Heart right ventricle (tissue), 16 donors: Measurements from ENCODE around the gene NHLH1. TPM values are rescaled to one million over a fixed set of nuclear protein-coding genes. Genes with fewer than 3 reads are reported as not detected.

Experiments used
- ATAC-seq, 8 donors: fragments of 200-7000 bp; cut with Tn5 transposase; one replicate each; pipeline ENCODE4 v1.9.1; 2020; ENCODE audit warnings: mild to moderate bottlenecking in 8 of 8, moderate library complexity in 8 of 8, moderate number of reproducible peaks in 1 of 8
- DNase-seq, 2 donors: peaks; one replicate each; pipeline ENCODE4 v3.0.0-alpha.2; 2020
- H3K27ac ChIP-seq, 10 donors: fragments of 200-600 bp; sonication (generic) in 2 of 10; one replicate each; pipeline versions ENCODE4 v1.5.0 to v1.8.0; 2020 to 2022; ENCODE audit warnings: mild to moderate bottlenecking in 3 of 10
- H3K27me3 ChIP-seq, 7 donors: fragments of 200-600 bp; one replicate each; pipeline ENCODE4 v1.8.0; 2021 to 2022; ENCODE audit warnings: mild to moderate bottlenecking in 2 of 7
- H3K36me3 ChIP-seq, 9 donors: fragments of 200-600 bp; sonication (generic) in 1 of 9; one replicate each; pipeline versions ENCODE4 v1.5.0 to v1.8.0; 2020 to 2022; ENCODE audit warnings: mild to moderate bottlenecking in 2 of 9
- H3K4me1 ChIP-seq, 9 donors: fragments of 200-600 bp; sonication (generic) in 1 of 9; one replicate each; pipeline versions ENCODE4 v1.5.0 to v1.8.0; 2020 to 2022; ENCODE audit warnings: mild to moderate bottlenecking in 4 of 9
- H3K4me3 ChIP-seq, 10 donors: fragments of 200-600 bp; sonication (generic) in 2 of 10; one replicate each; pipeline versions ENCODE4 v1.5.0 to v1.8.0; 2020 to 2022; ENCODE audit warnings: mild to moderate bottlenecking in 7 of 10, moderate library complexity in 2 of 10
- H3K9me3 ChIP-seq, 11 donors: fragments of 200-600 bp in 10 of 11; sonication (generic) in 2 of 11; one replicate each; pipeline versions ENCODE4 v1.5.0 to v1.8.0; 2013 to 2022; ENCODE audit warnings: mild to moderate bottlenecking in 2 of 11, control low read depth in 1 of 11, moderate library complexity in 1 of 11
- CTCF ChIP-seq, 9 donors: fragments of 200-600 bp; sonication (generic) in 2 of 9; IDR thresholded peaks; one replicate each; pipeline versions ENCODE4 v1.5.0 to v1.8.0; 2021 to 2022; ENCODE audit warnings: antibody characterized with exemption in 9 of 9, mild to moderate bottlenecking in 5 of 9, moderate library complexity in 1 of 9
- WGBS, 2 donors: extraction: QIAGEN DNeasy Blood & Tissue Kit; methylation state at CpG; one replicate each; pipeline ENCODE4 v1.1.7; 2013; ENCODE audit warnings: inconsistent platforms in 1 of 2; 5-methylcytosine and 5-hydroxymethylcytosine counted together
- intact Hi-C, 10 donors: fragments of 100-400 bp; cut with DNase I; formaldehyde crosslinking; loops; one replicate each; pipeline versions ENCODE4 v1.11.1 to v1.14.2; 2022
- polyA plus RNA-seq, 2 donors: library from polyadenylated mRNA; stranded (reverse); fragments of 200-250 nt; gene quantifications; one replicate each; pipeline ENCODE4 v1.2.3, GENCODE V29; 2013
- total RNA-seq, 10 donors: library from RNA; stranded (reverse); fragmentation: NEBNext Ultra II Directional in 3 of 10; extraction: Animal tissue kit (Norgen Biotek cat#: 25700) in 3 of 10; gene quantifications; one replicate each; pipeline versions ENCODE4 v1.2.1 to v1.2.4, GENCODE V29; 2021 to 2023
- donor health status: Arrhythmogenic right ventricular cardiomyopathy.
- donor health status: ischemic (EF 13 %, LVEDD 7.1; RV severe dilation, severe dysfunction).
- donor health status: healthy with polysubstance abuse.
- donor health status: DM: no; HTN: yes; CAD: no.
- donor health status: DM: no; HTN: no; CAD: no.
- donor health status: ischemic (EF 25% LVEDD 6.9; RV normal size, moderate dysfunction).
- donor health status: ischemic (EF 25% LVEDD 5.7; RV mildly dilated, moderate dysfunction).
- donor health status: healthy.
- donor health status: DM: yes; HTN: yes; CAD: no.
- donor health status: Ischemic cardiomyopathy.
- donor health status: ischemic (EF 35%, LVEDD 5.7; RV mildly dilated, moderate dysfunction).
- donor health status: nonischemic (EF 11% LVEDD 7.7; RV severe dilation, severe dysfunction).
- donor health status: DM: yes; HTN: yes; CAD: no.
- donor health status: PGD.
- donor health status: ischemic (EF 29% LVEDD 5.4; RV normal size, mild dysfunction).
- donor health status: nonischemic (EF 23%, LVEDD 6.1; RV moderate dilation, normal function).

NHLH1 gene
- total and polyA plus RNA-seq, 12 donors: 0.06 to 0.12 (median 0.09) TPM; not detected in 9

- DNase-seq: no peak
- Histone ChIP-seq H3K4me1 (no peaks in the 10 kb centered on the region), H3K27ac (no peak overlapping the region), H3K36me3 (peaks cover 0 to 14% (median 0%) of the 10 kb centered on the region in 9 donors), H3K9me3 (no peaks in the 10 kb centered on the region), H3K4me3 (no peak overlapping the region), H3K27me3 (no peaks in the 10 kb centered on the region)
- WGBS, 2 donors: 58 to 78% methylated on average over 4 of the region's 4 CpGs
- peak in 6 of 9 donors; percentile 17 to 39 (median 25) for TF ChIP-seq CTCF (IDR thresholded peaks at IDR 0.05)
- ATAC-seq: peak in 4 of 8 donors; percentile 29 to 56 (median 45)
- intact Hi-C loops: no loop called here
Measured at GRCh38 chr1:160416369-160416768, 49.5 kb downstream of the NHLH1 start.

GRCh38 chr1:160418483-160418882, 51.6 kb downstream of the NHLH1 start:
- TF ChIP-seq CTCF (IDR thresholded peaks at IDR 0.05): no peak
- Histone ChIP-seq H3K4me3 (no peak overlapping the region), H3K9me3 (no peaks in the 10 kb centered on the region), H3K27me3 (no peaks in the 10 kb centered on the region), H3K36me3 (peaks cover 0 to 22% (median 0%) of the 10 kb centered on the region in 9 donors), H3K27ac (no peak overlapping the region), H3K4me1 (no peaks in the 10 kb centered on the region)
- ATAC-seq (peak in 1 of 8 donors; percentile 18), DNase-seq (no peak)
- 82 to 84% methylated on average over 6 of the region's 6 CpGs for WGBS, 2 donors
- intact Hi-C loops: no loop called here

GRCh38 chr1:160419150-160419837, 52.4 kb downstream of the NHLH1 start:
- TF ChIP-seq CTCF (IDR thresholded peaks at IDR 0.05): no peak
- WGBS, 2 donors: 95 to 97% methylated on average over 34 of the region's 34 CpGs
- H3K27ac ChIP-seq: no peak overlapping the region
- no peaks in the 10 kb centered on the region for H3K4me1 ChIP-seq
- H3K4me3 ChIP-seq: no peak overlapping the region
- no peaks in the 10 kb centered on the region for H3K27me3 ChIP-seq
- DNase-seq (no peak), ATAC-seq (peak in 1 of 8 donors; percentile 35)
- intact Hi-C loops: no loop called here
- no peaks in the 10 kb centered on the region for H3K9me3 ChIP-seq
- H3K36me3 ChIP-seq: peaks cover 0 to 30% (median 0%) of the 10 kb centered on the region in 9 donors

- no peak for ATAC-seq
- DNase-seq: no peak
- peaks cover 0 to 35% (median 0%) of the 10 kb centered on the region in 9 donors for H3K36me3 ChIP-seq
- no peak for TF ChIP-seq CTCF (IDR thresholded peaks at IDR 0.05)
- H3K9me3 ChIP-seq: no peaks in the 10 kb centered on the region
- H3K4me3 ChIP-seq: no peak overlapping the region
- intact Hi-C loops: no loop called here
- no peaks in the 10 kb centered on the region for H3K27me3 ChIP-seq
- no peak overlapping the region for H3K27ac ChIP-seq
- WGBS, 2 donors: 80 to 83% methylated on average over 4 of the region's 4 CpGs
- H3K4me1 ChIP-seq: no peaks in the 10 kb centered on the region
Measured at GRCh38 chr1:160419838-160420169, 52.9 kb downstream of the NHLH1 start.
